Keratinocyte (primary cell): ENCODE data around the gene FARSB. TPM values are rescaled to one million over a fixed set of nuclear protein-coding genes. Genes with fewer than 3 reads are reported as not detected.

ENCODE experiments used
- DNase-seq: peaks from one replicate; pipeline ENCODE4 v3.0.0-alpha.2; 2011; ENCODE audit warnings: low read depth, missing footprints, low spot score
- FAIRE-seq: peaks from 2 replicates; lab custom pipeline; 2011; peaks lifted over from hg19 to GRCh38; lab: Jason Lieb, UNC
- H2AFZ ChIP-seq: 2 replicates; pipeline ENCODE4 v1.6.0; 2012; ENCODE audit warnings: low read length, control low read depth, inconsistent platforms; ENCODE audit not compliant: control insufficient read depth
- H3K27ac ChIP-seq: 2 replicates; pipeline ENCODE4 v1.5.1; 2011; ENCODE audit warnings: low read length; ENCODE audit not compliant: control insufficient read depth, insufficient read depth
- H3K27me3 ChIP-seq: 3 replicates; pipeline ENCODE4 v1.6.0; 2011; ENCODE audit warnings: low read length; ENCODE audit not compliant: control insufficient read depth, insufficient read depth; ENCODE audit errors: extremely low read depth
- H3K36me3 ChIP-seq, 2 experiments: 2 replicates in 1 of 2; 3 replicates in 1 of 2; pipeline ENCODE4 v1.5.1; 2011; ENCODE audit warnings: low read length in 2 of 2, mild to moderate bottlenecking in 1 of 2; ENCODE audit not compliant: control insufficient read depth in 2 of 2, insufficient read depth in 2 of 2; ENCODE audit errors: extremely low read depth in 1 of 2
- H3K4me1 ChIP-seq: 3 replicates; pipeline ENCODE4 v1.5.1; 2011; ENCODE audit warnings: low read length; ENCODE audit not compliant: control insufficient read depth, insufficient read depth; ENCODE audit errors: extremely low read depth
- H3K4me2 ChIP-seq: 3 replicates; pipeline ENCODE4 v1.6.0; 2011; ENCODE audit warnings: low read depth, low read length; ENCODE audit not compliant: control insufficient read depth, insufficient read depth; ENCODE audit errors: extremely low read depth
- H3K4me3 ChIP-seq, 3 experiments: fragments of 200-600 bp in 1 of 3; sonication (generic) in 1 of 3; 2 replicates in 2 of 3; 3 replicates in 1 of 3; pipeline ENCODE4 v1.5.1; 2011 to 2016; ENCODE audit warnings: low read length in 3 of 3, mild to moderate bottlenecking in 3 of 3, control low read depth in 2 of 3, inconsistent platforms in 1 of 3, low read depth in 1 of 3, mixed read lengths in 1 of 3, mixed run types in 1 of 3, moderate library complexity in 1 of 3; ENCODE audit not compliant: control insufficient read depth in 2 of 3, insufficient read depth in 2 of 3; ENCODE audit errors: extremely low read depth in 1 of 3
- H3K79me2 ChIP-seq: 2 replicates; pipeline ENCODE4 v1.6.0; 2012; ENCODE audit warnings: low read length; ENCODE audit not compliant: control insufficient read depth, insufficient read depth
- H3K9ac ChIP-seq: 3 replicates; pipeline ENCODE4 v1.6.0; 2011; ENCODE audit warnings: low read length; ENCODE audit not compliant: control insufficient read depth, insufficient read depth; ENCODE audit errors: extremely low read depth
- H3K9me1 ChIP-seq: 3 replicates; pipeline ENCODE4 v1.6.0; 2011; ENCODE audit warnings: low read length; ENCODE audit not compliant: control insufficient read depth, insufficient read depth; ENCODE audit errors: extremely low read depth
- H3K9me3 ChIP-seq: 2 replicates; pipeline ENCODE4 v1.5.1; 2012; ENCODE audit warnings: low read depth, low read length; ENCODE audit not compliant: control insufficient read depth
- H4K20me1 ChIP-seq: 3 replicates; pipeline ENCODE4 v1.6.0; 2011; ENCODE audit warnings: low read length; ENCODE audit not compliant: control insufficient read depth, insufficient read depth; ENCODE audit errors: extremely low read depth
- CTCF ChIP-seq, 3 experiments: IDR thresholded peaks in 1 of 3; conservative IDR thresholded peaks in 1 of 3; optimal IDR thresholded peaks in 1 of 3; 2 replicates in 2 of 3; 3 replicates in 1 of 3; pipeline versions ENCODE3 to v1.5.1; 2011; ENCODE audit warnings: low read length in 3 of 3, mild to moderate bottlenecking in 3 of 3, moderate library complexity in 2 of 3, control low read depth in 1 of 3, inconsistent platforms in 1 of 3; ENCODE audit not compliant: insufficient read depth in 2 of 3; ENCODE audit errors: extremely low read depth in 1 of 3
- EZH2 ChIP-seq: IDR thresholded peaks from one replicate; pipeline ENCODE4 v1.6.1; 2012; ENCODE audit warnings: inconsistent platforms, mild to moderate bottlenecking, low read length, moderate library complexity
- dilution Hi-C: fragments of 300-500 bp; cut with MboI; formaldehyde crosslinking; loops from one replicate; pipeline ENCODE4 v1.7.0; 2020; ENCODE audit warnings: low sequenced_read_pairs; ENCODE audit not compliant: extremely low pct_ligation_motif_present
- polyA plus RNA-seq, 5 experiments: library from polyadenylated mRNA; depleted of rRNA in 3 of 5; stranded (reverse) in 3 of 5; stranded (forward) in 1 of 5; unstranded in 1 of 5; fragments of >200 nt; gene quantifications; 1 replicate in 1 of 5; 2 replicates in 3 of 5; 3 replicates in 1 of 5; pipeline versions ENCODE4 v1.2.1 to v1.2.3, GENCODE V29; 2011 to 2012; ENCODE audit warnings: missing spikeins in 2 of 5, low read depth in 1 of 5, low replicate concordance in 1 of 5

FARSB gene
- polyA plus RNA-seq, 1 donor (not counting 4 experiments of a cell fraction or from before 2014, with no cell fraction given): 68.8 TPM

GRCh38 chr2:222572751-222573174 lies 83.1 kb downstream of the FARSB start:
- peaks cover 4% of the 10 kb centered on the region for H3K4me1 ChIP-seq
- no peak for DNase-seq
- FAIRE-seq: peak; percentile 60
- H3K4me2 ChIP-seq: no peak overlapping the region
- H3K27me3 ChIP-seq: no peaks in the 10 kb centered on the region
- no peaks in the 10 kb centered on the region for H3K9me3 ChIP-seq
- dilution Hi-C loops: no loop called here
- H3K79me2 ChIP-seq: peaks cover 2% of the 10 kb centered on the region
- no peak overlapping the region for H3K9ac ChIP-seq
- H3K4me3 ChIP-seq: no peak overlapping the region
- H3K27ac ChIP-seq: peak overlapping the region; percentile 5
- H2AFZ ChIP-seq: no peak overlapping the region
- no peak for TF ChIP-seq EZH2
- H3K9me1 ChIP-seq: no peaks in the 10 kb centered on the region
- H4K20me1 ChIP-seq: no peaks in the 10 kb centered on the region
- H3K36me3 ChIP-seq: peaks cover 3 to 14% of the 10 kb centered on the region in 2 experiments

GRCh38 chr2:222572264-222572721 lies 83.6 kb downstream of the FARSB start:
- Histone ChIP-seq H3K36me3 (peaks cover 2 to 17% of the 10 kb centered on the region in 2 experiments), H3K9me1 (no peaks in the 10 kb centered on the region), H3K4me1 (peaks cover 4% of the 10 kb centered on the region), H3K9ac (no peak overlapping the region), H4K20me1 (no peaks in the 10 kb centered on the region), H3K9me3 (no peaks in the 10 kb centered on the region), H3K4me3 (no peak overlapping the region), H2AFZ (no peak overlapping the region), H3K27me3 (no peaks in the 10 kb centered on the region), H3K79me2 (peaks cover under 1% of the 10 kb centered on the region), H3K4me2 (no peak overlapping the region), H3K27ac (peak overlapping the region; percentile 5)
- dilution Hi-C loops: no loop called here
- TF ChIP-seq EZH2: no peak
- no peak for TF ChIP-seq CTCF (optimal IDR thresholded peaks at IDR 0.05 in 1 of 3, IDR thresholded peaks at IDR 0.05 in 1 of 3, conservative IDR thresholded peaks at IDR 0.05 in 1 of 3; ENCODE audit: extremely low read depth in 1 of 3, insufficient read depth in 2 of 3, low read length in 3 of 3)
- DNase-seq (no peak), FAIRE-seq (no peak)

GRCh38 chr2:222569826-222570225 lies 86.1 kb downstream of the FARSB start:
- peaks cover 4% of the 10 kb centered on the region for H3K4me1 ChIP-seq
- no peaks in the 10 kb centered on the region for H3K9me1 ChIP-seq
- H3K27ac ChIP-seq: no peak overlapping the region
- H3K36me3 ChIP-seq: peaks cover 7 to 34% of the 10 kb centered on the region in 2 experiments
- H4K20me1 ChIP-seq: no peaks in the 10 kb centered on the region
- no peaks in the 10 kb centered on the region for H3K27me3 ChIP-seq
- H3K79me2 ChIP-seq: no peaks in the 10 kb centered on the region
- H2AFZ ChIP-seq: no peak overlapping the region
- no peak overlapping the region for H3K4me3 ChIP-seq
- H3K4me2 ChIP-seq: no peak overlapping the region
- no peaks in the 10 kb centered on the region for H3K9me3 ChIP-seq
- TF ChIP-seq EZH2: no peak
- TF ChIP-seq CTCF (optimal IDR thresholded peaks at IDR 0.05 in 1 of 3, IDR thresholded peaks at IDR 0.05 in 1 of 3, conservative IDR thresholded peaks at IDR 0.05 in 1 of 3; ENCODE audit: extremely low read depth in 1 of 3, insufficient read depth in 2 of 3, low read length in 3 of 3): no peak
- dilution Hi-C loops: no loop called here
- FAIRE-seq (no peak), DNase-seq (no peak)
- no peak overlapping the region for H3K9ac ChIP-seq
